Fibroblast of lung (primary cell): ENCODE data around the gene TBXAS1.

ENCODE experiments used
- CTCF ChIP-seq, 2 donors: IDR thresholded peaks in 1 of 2; conservative IDR thresholded peaks in 1 of 2; 1 replicate in 1 of 2; 2 replicates in 1 of 2; pipeline ENCODE4 v1.5.1; 2011 to 2012; ENCODE audit warnings: low read length in 2 of 2, control low read depth in 1 of 2, inconsistent platforms in 1 of 2, low read depth in 1 of 2, mild to moderate bottlenecking in 1 of 2
- EZH2 ChIP-seq: IDR thresholded peaks from 2 replicates; pipeline ENCODE4 v1.5.1; 2012; ENCODE audit warnings: low read length, control low read depth, mild to moderate bottlenecking; ENCODE audit errors: missing control alignments

- TF ChIP-seq CTCF (conservative IDR thresholded peaks at IDR 0.05 in 1 of 2, IDR thresholded peaks at IDR 0.05 in 1 of 2; ENCODE audit: low read depth in 1 of 2, low read length in 2 of 2): no peak
- no peak for TF ChIP-seq EZH2
These were observed 121.9 kb downstream of the TBXAS1 start for GRCh38 chr7:139950881-139951525.
